Tibial nerve (tissue), 4 donors: ENCODE results near the gene ZC3H8. TPM values are rescaled to one million over a fixed set of nuclear protein-coding genes. Genes with fewer than 3 reads are reported as not detected.
"Not testable (repeated sequence)": the region's sequence is repeated elsewhere in the genome, so short reads cannot be mapped to it uniquely, and the experiment has no call there.

ENCODE experiments used
- DNase-seq, 2 donors: peaks; one replicate each; pipeline ENCODE4 v3.0.0-alpha.2; 2019; ENCODE audit warnings: low spot score in 2 of 2
- H3K27ac ChIP-seq, 4 donors: fragments of 200-600 bp; sonication (generic) in 3 of 4; one replicate each; pipeline ENCODE4 v1.5.1; 2017 to 2019; ENCODE audit warnings: mild to moderate bottlenecking in 1 of 4
- H3K27me3 ChIP-seq, 2 donors: fragments of 200-600 bp; sonication (generic) in 1 of 2; one replicate each; pipeline versions ENCODE4 v1.5.1 to v1.6.0; 2017 to 2019
- H3K36me3 ChIP-seq, 3 donors: fragments of 200-600 bp; sonication (generic); one replicate each; pipeline ENCODE4 v1.5.1; 2018 to 2019
- H3K4me1 ChIP-seq, 4 donors: fragments of 200-600 bp; sonication (generic) in 3 of 4; one replicate each; pipeline ENCODE4 v1.5.1; 2017 to 2019
- H3K4me3 ChIP-seq, 4 donors: fragments of 200-600 bp; sonication (generic) in 3 of 4; one replicate each; pipeline ENCODE4 v1.5.1; 2017 to 2019; ENCODE audit warnings: mild to moderate bottlenecking in 1 of 4, moderate library complexity in 1 of 4
- H3K9me3 ChIP-seq, 4 donors: fragments of 200-600 bp; sonication (generic) in 3 of 4; one replicate each; pipeline ENCODE4 v1.5.1; 2017 to 2019
- CTCF ChIP-seq, 5 experiments: fragments of 200-600 bp in 3 of 5; fragments of 450-650 bp in 2 of 5; sonication (generic) in 3 of 5; IDR thresholded peaks; one replicate each; pipeline ENCODE4 v1.5.1; 2016 to 2019; ENCODE audit warnings: antibody characterized with exemption in 5 of 5, mild to moderate bottlenecking in 3 of 5, moderate library complexity in 2 of 5
- EP300 ChIP-seq, 2 donors: sonication (generic); formaldehyde crosslinking; IDR thresholded peaks; one replicate each; pipeline ENCODE4 v1.6.1; 2017; ENCODE audit warnings: antibody characterized with exemption in 2 of 2, mild to moderate bottlenecking in 1 of 2
- POLR2A ChIP-seq, 2 donors: fragments of 450-650 bp; IDR thresholded peaks; one replicate each; pipeline ENCODE4 v1.6.1; 2017; ENCODE audit warnings: antibody characterized with exemption in 2 of 2, mild to moderate bottlenecking in 2 of 2, moderate library complexity in 2 of 2
- WGBS, 2 donors: methylation state at CpG; one replicate each; pipeline ENCODE4 v1.1.5; 2018; 5-methylcytosine and 5-hydroxymethylcytosine counted together
- total RNA-seq, 4 donors: library from RNA; depleted of rRNA; stranded (reverse); fragments of >200 nt; gene quantifications; one replicate each; pipeline ENCODE4 v1.1.0, GENCODE V29; 2016

Gene ZC3H8
- total RNA-seq, 4 donors from 2014 or later: 3.5 to 81.6 (median 5.7) TPM

GRCh38 chr2:112295407-112296078 is 40.7 kb upstream of the ZC3H8 start:
- no peak for TF ChIP-seq EP300 (IDR thresholded peaks at IDR 0.05)
- no peak overlapping the region for H3K4me3 ChIP-seq

GRCh38 chr2:112293636-112294401 is 39.0 kb upstream of the ZC3H8 start:
- no peak for TF ChIP-seq EP300 (IDR thresholded peaks at IDR 0.05)
- no peak for TF ChIP-seq POLR2A (IDR thresholded peaks at IDR 0.05)
- TF ChIP-seq CTCF (IDR thresholded peaks at IDR 0.05): no peak
- no peak overlapping the region for H3K27ac ChIP-seq
- DNase-seq: no peak
- no peaks in the 10 kb centered on the region for H3K9me3 ChIP-seq
- H3K27me3 ChIP-seq: no peaks in the 10 kb centered on the region
- peaks cover 0 to 13% (median 0%) of the 10 kb centered on the region in 4 donors for H3K4me1 ChIP-seq
- no peaks in the 10 kb centered on the region for H3K36me3 ChIP-seq
- WGBS, 2 donors: 91% methylated on average over 8 of the region's 8 CpGs
- H3K4me3 ChIP-seq: no peak overlapping the region

More at GRCh38 chr2:112295407-112296078, 40.7 kb upstream of the ZC3H8 start:
- no peak for DNase-seq
- Histone ChIP-seq H3K9me3 (no peaks in the 10 kb centered on the region), H3K27me3 (no peaks in the 10 kb centered on the region), H3K27ac (no peak overlapping the region), H3K36me3 (peaks cover 0 to 6% (median 0%) of the 10 kb centered on the region in 3 donors), H3K4me1 (peaks cover 0 to 13% (median 0%) of the 10 kb centered on the region in 4 donors)
- 68 to 72% methylated on average over 5 of the region's 5 CpGs for WGBS, 2 donors

GRCh38 chr2:112290648-112291047 is 35.8 kb upstream of the ZC3H8 start:
- H3K27me3 ChIP-seq: no peaks in the 10 kb centered on the region
- 44 to 49% methylated on average over 1 of the region's 1 CpG for WGBS, 2 donors
- TF ChIP-seq EP300 (IDR thresholded peaks at IDR 0.05): no peak
- H3K4me1 ChIP-seq: peaks cover 0 to 13% (median 0%) of the 10 kb centered on the region in 4 donors
- H3K9me3 ChIP-seq: no peaks in the 10 kb centered on the region
- H3K36me3 ChIP-seq: no peaks in the 10 kb centered on the region
- DNase-seq: no peak
- no peak overlapping the region for H3K27ac ChIP-seq
- H3K4me3 ChIP-seq: no peak overlapping the region

DNA sequence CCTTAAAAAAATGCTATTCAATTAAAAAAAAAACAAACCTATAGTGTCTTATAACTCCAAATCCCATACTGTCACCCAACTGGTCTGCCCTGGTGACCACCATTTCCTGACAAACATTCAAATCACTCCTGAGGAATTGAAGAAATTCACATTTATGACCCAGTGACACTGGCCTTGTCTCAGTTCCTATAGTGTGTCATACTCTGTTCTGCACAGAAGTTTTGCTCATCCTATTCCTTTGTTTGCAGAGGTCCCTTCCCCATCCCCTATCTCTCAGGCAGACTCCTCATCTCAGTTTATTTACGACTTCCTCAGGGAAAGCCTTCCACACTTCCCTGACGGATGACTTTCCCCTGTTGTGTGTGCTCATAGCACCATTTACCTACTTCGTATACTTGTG is 35.2 kb upstream of the ZC3H8 start:
- Histone ChIP-seq H3K4me3 (no peak overlapping the region), H3K36me3 (no peaks in the 10 kb centered on the region), H3K27me3 (no peaks in the 10 kb centered on the region), H3K9me3 (no peaks in the 10 kb centered on the region), H3K27ac (no peak overlapping the region), H3K4me1 (peaks cover 0 to 7% (median 0%) of the 10 kb centered on the region in 4 donors)
- TF ChIP-seq EP300 (IDR thresholded peaks at IDR 0.05) (no peak), CTCF (IDR thresholded peaks at IDR 0.05) (no peak), POLR2A (IDR thresholded peaks at IDR 0.05) (no peak)
- 75 to 84% methylated on average over 3 of the region's 3 CpGs for WGBS, 2 donors
- DNase-seq: no peak

- WGBS, 2 donors: 82 to 83% methylated on average over 2 of the region's 2 CpGs
- not testable (repeated sequence) for DNase-seq, H3K27ac ChIP-seq, H3K36me3 ChIP-seq, H3K9me3 ChIP-seq, H3K4me1 ChIP-seq, H3K4me3 ChIP-seq, H3K27me3 ChIP-seq
These were observed 28.7 kb upstream of the ZC3H8 start for GRCh38 chr2:112283535-112283934.

- WGBS, 2 donors: 91 to 98% methylated on average over 4 of the region's 4 CpGs
- peaks cover 0 to 23% (median under 1%) of the 10 kb centered on the region in 4 donors for H3K4me1 ChIP-seq
- not testable (repeated sequence) for DNase-seq, H3K9me3 ChIP-seq, H3K27me3 ChIP-seq, H3K36me3 ChIP-seq, H3K4me3 ChIP-seq, H3K27ac ChIP-seq
These were observed 27.2 kb upstream of the ZC3H8 start for GRCh38 chr2:112282066-112282465.

GRCh38 chr2:112277596-112278220 is 22.9 kb upstream of the ZC3H8 start:
- peak overlapping the region in 2 of 4 donors; percentile 68 to 98 for H3K27ac ChIP-seq
- H3K27me3 ChIP-seq: no peaks in the 10 kb centered on the region
- 75 to 83% methylated on average over 5 of the region's 5 CpGs for WGBS, 2 donors
- H3K36me3 ChIP-seq: no peaks in the 10 kb centered on the region
- peaks cover 0 to 30% (median 2%) of the 10 kb centered on the region in 4 donors for H3K4me1 ChIP-seq
- H3K4me3 ChIP-seq: no peak overlapping the region
- TF ChIP-seq POLR2A (IDR thresholded peaks at IDR 0.05) (no peak), EP300 (IDR thresholded peaks at IDR 0.05) (no peak), CTCF (IDR thresholded peaks at IDR 0.05) (no peak)
- DNase-seq: no peak
- no peaks in the 10 kb centered on the region for H3K9me3 ChIP-seq
